Embryonic facial prominence (tissue), 1 donor: ENCODE results near the gene CCL20.
"Not testable (repeated sequence)": the region's sequence is repeated elsewhere in the genome, so short reads cannot be mapped to it uniquely, and the experiment has no call there.

Source experiments
- DNase-seq: peaks from one replicate; pipeline ENCODE4 v3.0.0-alpha.2; 2016; ENCODE audit errors: extremely low spot score

CCL20 gene, protein sequence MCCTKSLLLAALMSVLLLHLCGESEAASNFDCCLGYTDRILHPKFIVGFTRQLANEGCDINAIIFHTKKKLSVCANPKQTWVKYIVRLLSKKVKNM

DNA sequence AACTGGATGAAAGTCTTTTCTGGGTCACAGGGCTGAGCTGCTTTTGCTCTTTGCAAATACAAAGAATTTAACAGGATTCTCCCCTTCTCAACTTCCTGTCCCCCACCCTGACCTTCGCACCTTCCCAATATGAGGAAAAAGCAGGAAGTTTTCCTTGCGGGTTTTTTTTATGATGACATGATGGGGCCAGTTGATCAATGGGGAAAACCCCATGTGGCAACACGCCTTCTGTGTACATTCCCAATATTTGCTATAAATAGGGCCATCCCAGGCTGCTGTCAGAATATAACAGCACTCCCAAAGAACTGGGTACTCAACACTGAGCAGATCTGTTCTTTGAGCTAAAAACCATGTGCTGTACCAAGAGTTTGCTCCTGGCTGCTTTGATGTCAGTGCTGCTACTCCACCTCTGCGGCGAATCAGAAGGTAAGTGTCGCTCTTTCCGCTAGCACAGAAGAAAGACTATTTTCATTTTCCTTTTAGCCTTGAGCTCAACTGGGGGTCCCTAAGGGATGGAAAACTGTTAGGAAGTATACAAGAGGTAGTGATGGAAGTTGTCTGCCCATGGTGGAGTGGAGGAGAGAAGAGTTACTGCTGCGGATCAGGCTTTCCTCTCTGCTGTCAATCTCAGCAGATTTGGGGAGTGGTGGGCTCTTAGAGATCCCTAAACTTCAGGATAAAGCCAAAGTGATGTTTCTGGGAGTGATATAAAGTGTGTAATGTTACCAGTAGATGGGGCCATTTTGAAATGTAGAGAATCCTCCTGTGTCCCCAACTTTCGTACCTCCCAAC lies at the start of gene CCL20:
TSS of gene CCL20 (plus strand) at position 281 of the 792 bp plus-strand sequence. CDS start at position 351, 70 bp downstream.
- no peak for DNase-seq

DNA sequence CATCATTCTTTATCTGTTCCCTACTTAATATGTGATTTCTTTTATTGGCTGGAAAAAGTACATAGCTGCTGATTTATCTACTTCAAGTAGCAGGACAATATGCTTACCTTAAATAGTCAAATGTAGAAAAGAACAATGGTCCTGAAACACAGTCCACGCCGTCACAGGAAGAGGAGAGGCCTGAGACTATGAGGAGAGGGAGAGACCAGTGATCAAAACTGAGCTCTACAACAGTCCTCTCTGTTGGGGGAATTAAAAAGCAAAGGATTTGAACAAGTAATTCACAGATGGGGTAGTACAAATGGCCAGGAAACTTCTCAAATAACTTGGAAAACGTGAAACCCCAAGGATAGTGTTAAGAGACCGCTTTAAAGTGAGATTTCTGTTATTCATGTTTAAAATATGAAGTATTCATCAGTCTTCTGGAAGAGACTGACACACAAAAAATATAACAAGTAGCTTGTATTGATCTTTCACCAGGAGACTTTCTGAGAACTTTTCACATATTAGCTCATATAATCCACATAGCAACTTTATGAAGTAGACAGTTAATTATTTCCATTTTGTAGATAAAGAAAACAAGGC lies 47.8 kb upstream of the CCL20 start:
- no peak for DNase-seq

DNA sequence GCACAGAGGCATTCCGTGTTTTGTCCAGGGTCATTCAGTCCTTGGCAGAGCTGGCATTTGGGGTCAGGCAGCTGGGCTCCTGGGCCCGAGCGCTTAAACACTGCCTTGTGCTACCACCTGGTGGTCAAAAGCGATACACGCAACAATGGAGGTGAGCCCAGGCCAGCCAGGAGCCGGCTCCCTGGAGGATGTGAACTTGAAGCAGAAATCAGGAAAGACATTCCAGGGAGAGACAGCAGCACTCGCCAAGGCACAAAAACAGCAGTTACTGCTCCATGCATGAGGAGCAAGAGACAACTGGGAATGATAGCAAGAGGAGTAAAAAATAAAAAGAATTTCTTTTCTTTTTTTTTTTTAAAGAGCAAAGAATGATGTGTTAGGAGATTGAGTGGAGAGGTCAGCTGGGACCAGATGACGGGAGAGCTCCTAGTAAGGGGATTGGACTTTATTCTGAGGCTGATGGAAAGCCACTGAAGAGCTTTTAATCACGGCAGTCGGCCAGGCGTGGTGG lies 47.2 kb upstream of the CCL20 start:
- no peak for DNase-seq

DNA sequence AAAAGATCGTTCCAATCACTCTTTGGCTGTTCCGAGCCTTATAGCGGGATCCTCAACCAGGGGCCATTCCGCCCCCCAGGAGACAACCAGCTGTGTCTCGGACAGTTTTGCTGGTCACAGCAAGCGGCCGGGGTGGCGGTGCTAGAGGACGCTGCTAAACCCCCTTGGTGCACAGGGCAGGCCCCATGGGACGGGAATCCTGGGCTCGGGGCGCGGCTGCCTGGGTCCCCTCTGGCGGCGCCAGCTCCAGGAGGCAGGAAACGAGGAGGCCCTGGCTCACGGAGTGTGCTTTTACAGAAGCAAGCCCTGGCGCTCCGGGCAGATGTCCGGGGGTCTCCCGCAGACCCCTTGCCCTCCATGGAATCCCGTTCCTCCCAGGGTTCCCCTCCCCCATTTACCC lies 45.8 kb upstream of the CCL20 start:
- no peak for DNase-seq

DNA sequence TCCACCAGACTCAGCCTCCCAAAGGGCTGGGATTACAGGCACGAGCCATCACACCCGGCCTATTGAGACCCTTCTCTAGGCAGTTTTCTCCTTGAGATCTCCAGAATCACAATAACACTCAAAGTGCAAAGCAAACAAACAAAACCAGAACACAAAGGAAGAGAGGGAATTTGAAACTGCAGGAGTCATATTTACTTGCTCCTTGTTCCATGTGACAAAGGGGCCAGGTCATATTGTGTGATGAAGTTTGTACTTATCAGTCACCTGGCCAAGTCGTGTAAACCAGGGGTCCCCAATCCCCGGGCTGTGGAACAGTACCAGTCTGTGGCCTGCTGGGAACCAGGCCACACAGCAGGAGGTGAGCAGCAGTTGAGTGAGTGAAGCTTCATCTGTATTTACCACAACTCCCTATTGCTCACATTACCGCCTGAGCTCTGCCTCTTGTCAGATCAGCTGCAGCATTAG lies 41.4 kb upstream of the CCL20 start:
- no peak for DNase-seq

DNA sequence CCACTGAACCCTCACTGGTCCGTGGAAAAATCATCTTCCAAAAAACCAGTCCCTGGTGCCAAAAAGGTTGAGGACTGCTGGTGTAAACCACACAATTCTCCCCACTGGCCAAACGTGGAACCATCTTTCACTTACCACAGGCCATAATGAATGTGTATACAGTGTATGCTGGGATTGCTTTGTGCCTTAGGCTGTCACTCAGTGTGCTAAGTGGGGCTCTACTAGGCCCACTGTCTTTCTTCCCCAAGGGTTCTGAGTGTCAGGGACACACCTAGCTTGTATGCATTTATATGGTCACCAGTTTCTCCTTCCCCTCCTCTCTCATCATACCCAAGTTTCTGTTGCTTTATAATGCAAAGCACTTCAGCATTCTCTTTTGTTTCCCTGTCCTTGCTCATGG lies 40.7 kb upstream of the CCL20 start:
- DNase-seq: no peak

DNA sequence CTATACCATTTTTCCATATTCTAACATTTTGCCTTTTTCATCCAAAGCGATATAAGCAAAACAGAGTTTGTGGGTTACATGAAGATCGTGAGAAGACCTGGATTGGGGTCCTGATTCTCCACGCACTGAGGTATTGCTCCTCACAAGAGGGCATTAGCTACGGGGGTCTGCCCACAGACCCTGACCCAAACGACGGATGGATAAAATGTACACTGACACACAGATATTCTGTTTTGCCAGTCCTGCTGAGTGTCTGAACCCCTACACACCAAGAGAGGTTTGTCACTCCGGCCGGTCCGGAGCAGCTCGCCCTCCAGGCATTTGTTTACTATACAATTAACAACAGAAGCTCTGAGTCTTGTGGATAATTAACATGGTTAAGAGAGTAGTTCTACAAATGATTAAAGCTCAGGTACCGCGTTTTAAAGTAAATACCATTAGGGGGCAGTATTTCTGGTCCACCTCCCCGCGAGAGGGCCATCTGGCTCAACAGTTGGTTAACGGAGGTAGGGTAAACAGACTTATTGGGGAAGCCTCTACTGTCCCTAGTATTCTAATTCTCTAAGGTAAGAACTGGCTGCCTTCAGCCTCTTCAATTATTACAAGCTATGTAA lies 39.5 kb upstream of the CCL20 start:
- DNase-seq: no peak

DNA sequence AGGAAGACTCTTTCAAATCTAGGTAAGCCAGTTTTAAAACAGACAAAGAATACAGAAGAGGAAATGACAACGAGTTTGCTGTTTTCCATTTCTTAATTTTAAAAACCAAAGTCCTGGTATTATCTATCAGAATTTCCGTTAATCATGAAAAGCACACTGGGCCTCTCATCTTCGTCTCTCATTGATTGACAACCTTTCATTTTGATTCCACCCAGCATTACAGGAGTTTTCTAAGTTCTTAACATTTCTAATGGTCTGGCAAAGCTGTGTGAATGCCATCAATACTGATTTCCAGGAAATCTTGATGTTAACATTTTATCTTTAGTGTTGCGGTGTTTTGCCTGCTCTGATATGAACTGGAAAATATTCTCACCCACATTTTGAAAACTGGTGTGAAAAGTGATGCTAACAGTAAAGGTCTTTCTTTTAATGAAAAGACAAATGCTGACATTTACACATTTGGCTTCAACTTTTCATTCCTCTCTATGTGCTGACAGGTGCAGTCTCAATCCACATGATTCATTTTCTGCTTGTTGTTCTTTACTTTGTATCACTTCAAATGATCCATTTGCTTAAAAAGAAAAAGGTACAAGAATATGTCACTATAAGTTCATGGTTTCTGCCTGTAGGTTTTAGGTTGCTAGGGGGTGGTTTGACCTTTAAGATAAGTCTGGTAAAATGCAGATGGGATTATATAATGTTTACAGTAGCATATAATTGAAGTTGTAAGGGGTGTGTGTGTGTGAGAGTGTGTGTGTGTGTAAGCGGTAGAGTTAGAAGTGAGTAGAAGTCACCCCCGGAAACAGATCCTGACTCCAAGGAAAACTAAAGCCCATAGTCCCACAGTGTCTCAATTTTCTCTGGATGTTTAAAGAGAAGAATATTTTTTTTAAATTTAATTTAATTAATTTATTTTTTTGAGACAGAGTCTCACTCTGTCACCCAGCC lies 38.5 kb upstream of the CCL20 start:
- DNase-seq: no peak

DNA sequence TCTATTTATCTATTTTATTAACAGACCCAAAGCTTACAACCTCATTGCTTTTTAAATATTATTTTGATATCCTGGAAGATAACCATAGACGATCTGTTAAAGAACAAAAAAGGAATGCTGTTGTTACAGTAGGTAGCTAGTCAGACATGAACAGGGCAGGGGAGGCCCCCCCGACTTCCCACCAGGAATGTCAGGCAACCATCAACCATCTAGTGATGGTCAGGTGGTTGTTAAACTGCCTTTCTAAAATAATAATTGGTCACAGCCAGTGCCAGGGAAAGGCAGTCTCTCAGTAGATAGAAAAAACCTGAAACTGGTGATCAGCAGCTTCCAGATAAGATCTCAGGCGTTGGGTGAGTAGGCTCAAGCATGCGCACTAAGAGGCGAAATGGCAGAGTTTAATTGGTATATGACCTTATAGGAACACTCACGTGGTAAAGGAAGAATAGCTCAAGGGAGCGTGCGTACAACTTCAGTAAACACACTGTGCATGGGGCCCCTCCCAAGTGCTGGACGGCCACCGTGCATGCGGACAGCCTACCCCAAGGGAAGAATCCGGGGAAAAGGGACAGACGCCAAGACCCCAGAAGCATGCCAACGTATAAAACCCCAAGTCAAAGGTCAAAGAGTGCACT lies 32.5 kb upstream of the CCL20 start:
- DNase-seq: no peak

DNA sequence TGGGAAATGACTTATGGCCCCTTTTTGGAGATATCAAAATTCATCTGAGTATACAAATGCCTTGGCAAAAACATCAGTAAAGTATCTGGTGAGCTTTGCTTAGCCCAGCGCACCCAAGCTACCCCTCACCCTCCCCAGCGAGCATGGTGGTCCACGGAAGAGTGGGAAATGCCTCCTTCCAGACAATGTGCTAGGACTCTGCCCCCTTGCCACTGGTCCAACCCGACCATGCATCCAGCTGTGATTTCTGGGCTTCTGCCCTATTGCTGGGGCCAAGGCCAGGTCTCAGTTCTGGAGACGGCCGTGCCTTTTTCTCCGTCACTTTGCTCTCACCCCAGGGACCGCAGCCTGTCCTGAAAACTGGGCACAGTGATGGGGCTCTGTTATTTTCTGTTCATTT lies 31.8 kb upstream of the CCL20 start:
- no peak for DNase-seq

DNA sequence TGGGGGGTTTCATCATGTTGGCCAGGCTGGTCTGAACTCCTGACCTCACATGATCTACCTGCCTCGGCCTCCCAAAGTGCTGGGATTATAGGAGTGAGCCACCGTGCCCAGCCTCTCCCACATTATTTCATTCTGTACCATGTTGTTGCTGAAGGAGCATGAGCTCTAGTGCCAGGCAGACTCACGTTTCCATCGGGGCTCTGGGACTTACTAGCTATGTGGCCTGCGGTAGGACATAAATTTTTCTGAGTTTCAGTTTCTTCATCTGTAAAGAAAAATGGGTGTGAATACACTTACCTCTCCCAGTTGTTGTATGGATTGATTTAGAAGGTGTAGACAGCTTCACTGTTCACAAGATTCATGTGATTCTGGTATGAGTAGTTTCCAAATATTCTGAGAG lies 30.8 kb upstream of the CCL20 start:
- no peak for DNase-seq

DNA sequence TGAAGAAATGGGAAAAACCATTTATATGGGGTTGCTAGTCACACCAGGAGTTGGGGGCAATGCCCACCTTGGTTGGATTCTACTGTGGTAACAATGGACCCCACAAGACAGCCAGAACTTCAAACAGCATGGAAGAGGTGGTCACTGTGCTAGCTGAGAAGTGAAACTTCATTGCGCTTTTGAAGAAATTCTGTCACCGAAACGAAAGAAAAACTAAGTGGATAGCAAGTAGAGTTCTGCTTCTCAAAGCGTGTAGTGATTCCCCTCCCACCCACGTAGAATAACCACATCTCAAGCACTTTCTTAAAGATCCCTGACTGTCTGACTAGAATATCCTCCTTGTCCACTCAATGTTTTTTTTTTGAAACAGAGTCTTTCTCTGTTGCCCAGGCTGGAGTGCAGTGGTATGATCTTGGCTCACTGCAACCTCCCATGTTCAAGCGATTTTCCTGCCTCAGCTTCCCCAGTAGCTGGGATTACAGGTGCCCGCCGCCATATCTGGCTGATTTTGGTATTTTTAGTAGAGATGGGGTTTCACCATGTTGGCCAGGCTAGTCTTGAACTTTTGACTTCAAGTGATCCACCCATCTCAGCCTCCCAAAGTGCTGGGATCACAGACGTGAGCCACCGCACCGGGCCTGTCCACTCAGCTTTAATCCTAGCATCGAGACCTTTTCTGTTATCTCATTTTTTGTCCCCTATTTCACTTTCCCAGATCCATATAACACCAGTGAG lies 30.1 kb upstream of the CCL20 start:
- DNase-seq: no peak

DNA sequence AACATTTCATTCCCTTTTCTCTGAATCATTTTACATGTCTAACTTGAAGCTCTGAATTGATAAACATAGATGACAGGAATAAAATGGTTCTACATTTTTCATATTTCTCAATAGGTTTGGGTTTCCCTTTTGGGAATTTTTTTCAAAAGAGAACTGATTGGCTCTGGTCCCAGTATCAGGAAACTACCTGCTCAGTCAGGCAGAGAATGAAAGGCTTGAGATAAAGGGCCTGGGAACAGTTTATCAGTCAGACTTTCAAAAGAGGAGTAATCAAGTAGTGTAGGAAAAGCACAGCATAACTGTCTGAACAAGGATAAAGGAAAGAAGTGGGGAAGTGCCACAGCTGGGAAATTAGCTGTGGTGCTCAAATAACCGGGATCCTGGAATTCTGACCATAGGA lies 28.3 kb upstream of the CCL20 start:
- no peak for DNase-seq

DNA sequence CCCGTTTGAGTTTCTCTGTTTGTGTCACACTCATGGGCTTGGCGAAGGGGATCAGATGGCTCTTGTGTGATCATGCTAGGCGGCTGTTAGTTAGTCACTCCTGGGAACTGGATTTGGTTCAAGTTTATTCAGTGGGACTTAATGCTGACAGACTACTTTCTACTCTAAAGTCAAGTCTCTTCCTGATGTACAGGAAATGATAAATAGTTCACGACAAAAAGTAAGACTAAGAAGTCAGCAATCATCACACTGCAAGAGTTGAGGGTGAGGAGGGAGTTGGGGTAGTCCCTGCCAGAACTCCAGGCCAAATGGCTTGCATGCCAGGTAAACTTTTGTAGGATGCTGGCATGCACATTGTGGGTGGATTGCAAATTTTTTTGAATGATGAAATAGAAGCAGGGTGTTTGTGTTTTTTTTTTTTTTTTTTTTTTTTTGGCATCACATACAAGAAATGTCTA lies 25.1 kb upstream of the CCL20 start:
- no peak for DNase-seq

DNA sequence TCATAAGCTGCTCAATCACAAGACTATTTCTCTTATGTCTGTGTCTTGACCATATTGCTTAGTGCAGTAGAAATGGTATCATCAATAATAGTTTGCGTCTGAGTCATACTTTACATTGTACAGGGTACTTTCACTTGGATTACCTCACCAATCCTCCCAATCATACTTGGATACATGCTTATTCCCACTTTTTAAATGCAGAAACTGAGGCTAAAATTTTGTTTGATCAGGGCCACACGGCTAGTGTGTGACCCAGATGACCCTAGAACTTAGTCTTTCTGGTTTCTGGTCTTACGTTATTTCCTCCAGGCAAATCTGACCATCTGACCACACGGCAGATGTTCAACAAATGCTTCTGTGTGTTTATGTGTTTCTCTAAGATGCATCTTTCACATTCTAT lies 23.8 kb upstream of the CCL20 start:
- no peak for DNase-seq

DNA sequence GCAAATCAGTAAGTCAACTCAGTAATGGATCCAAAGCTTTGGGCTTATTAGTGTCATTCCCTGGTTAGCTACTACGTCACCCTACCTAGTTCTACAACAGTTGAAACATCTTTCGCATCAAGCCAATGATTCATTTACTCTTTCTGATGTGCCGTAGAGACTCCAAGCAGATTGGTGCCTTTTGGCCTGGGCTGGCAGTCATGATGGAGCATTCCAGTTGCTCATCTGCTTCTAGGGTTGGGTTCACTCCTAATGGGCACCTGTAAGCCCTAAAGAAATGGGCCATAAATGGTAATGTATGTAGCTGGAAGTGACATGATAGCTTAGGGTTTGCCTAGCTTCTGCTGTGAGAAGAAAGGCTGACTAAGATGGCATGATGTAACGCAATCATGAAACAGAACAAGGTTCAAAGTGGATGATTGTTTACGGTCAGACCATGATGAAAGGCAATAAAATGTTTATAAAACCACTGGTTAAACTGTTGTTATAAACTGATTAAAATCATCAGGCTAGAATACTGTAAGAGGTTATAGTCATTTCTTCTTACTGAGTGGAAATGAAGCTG lies 20.4 kb upstream of the CCL20 start:
- no peak for DNase-seq

DNA sequence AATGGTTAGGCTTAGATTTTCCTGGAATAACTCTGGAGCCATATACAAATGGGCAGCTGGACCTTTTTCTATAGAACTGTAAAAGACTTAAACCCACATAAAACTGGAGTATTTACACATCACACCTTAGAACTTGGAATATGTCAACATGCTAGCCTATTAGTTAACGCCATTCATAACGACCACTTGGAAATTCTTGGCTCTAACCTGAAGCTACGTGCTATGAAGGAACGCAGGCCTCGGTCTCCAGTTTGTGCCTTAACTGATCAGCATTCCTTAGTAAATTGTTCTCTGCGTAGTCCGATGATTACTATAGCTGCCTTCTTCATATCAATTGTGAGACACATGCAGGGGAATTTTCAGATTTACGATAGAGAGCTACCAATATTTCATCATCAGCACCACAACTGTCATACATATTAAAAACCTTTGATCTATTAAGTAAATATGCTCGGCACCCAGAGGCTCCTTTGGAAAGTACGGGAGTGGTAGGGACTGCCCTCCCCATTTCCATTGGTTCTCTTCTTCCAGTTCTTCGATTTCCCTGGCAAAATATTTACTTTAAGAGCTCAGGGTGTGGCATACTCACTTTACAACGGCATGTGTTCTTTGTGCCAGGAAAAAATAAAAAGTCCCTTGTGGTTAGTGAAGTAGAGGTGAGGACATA lies 17.5 kb upstream of the CCL20 start:
- DNase-seq: no peak

DNA sequence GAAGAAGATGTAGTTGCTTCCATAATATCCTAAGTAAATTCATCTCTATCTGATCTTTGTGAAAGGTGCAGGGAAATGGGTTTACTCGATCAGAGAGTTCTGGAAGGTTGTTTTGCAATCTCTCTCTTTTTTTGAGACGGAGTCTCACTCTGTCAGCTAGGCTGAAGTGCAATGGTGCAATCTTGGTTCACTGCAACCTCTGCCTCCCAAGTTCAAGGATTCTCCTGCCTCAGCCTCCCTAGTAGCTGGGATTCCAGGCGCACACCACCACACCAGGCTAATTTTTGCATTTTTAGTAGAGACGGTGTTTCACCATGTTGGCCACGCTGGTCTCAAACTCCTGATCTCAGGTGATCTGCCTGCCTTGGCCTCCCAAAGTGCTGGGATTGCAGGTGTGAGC lies 16.9 kb upstream of the CCL20 start:
- DNase-seq: not testable (repeated sequence)

DNA sequence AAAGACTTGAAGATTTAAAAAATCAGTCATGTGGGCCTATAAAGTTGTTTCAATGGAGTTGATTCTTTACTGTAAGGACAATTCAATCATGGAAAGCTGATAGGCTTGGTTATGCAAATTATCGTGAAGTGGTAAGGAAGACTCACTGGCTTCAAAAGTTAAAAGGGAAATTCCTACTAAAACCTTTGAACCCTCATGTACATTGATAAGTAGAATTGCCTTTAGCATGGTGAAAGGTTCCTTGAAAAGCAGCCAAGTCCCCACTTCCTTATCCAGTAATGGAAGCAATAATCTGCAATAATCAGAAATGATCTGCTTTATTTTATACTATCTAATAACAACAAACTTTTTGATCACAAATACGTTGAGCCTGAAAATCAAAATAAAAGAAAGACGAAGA lies 14.4 kb upstream of the CCL20 start:
- DNase-seq: no peak
